Neural progenitor cell (in vitro differentiated cells): ENCODE results near the gene PLCG1.

Experiments used
- CTCF ChIP-seq: fragments of 200-600 bp; sonication (generic); IDR thresholded peaks from 2 replicates; pipeline ENCODE4 v1.5.1; 2017; ENCODE audit warnings: antibody characterized with exemption, mild to moderate bottlenecking
- EZH2 ChIP-seq: fragments of 200-600 bp; sonication (generic); IDR thresholded peaks from 2 replicates; pipeline ENCODE4 v1.6.1; 2017; ENCODE audit warnings: antibody characterized with exemption, mild to moderate bottlenecking, moderate library complexity
- EZH2phosphoT487 ChIP-seq: fragments of 200-600 bp; sonication (generic); IDR thresholded peaks from 2 replicates; pipeline ENCODE4 v1.6.1; 2017; ENCODE audit warnings: antibody characterized with exemption

DNA sequence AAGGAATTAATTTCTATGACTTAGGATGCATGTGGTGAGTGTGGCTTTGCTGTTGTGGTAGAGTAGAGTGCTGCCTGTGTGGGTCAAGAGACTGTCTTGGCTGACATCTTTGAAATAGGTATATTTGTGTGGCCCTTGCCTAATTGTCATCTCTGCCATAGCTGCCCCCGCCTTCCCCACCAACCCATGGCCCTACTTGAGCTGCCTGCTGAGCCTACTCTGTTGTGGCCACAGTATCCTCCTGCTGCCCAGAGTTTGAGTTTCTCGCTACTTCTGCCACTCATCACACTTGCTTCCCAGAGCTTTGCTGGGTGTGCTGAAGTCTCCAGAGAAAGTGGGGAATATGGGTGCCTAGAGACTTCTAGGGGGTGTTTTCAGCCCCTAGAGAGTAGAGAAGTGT is 8.0 kb downstream of the PLCG1 start:
- no peak for TF ChIP-seq CTCF
- no peak for TF ChIP-seq EZH2
- no peak for TF ChIP-seq EZH2phosphoT487
